Activated T-helper 1 cell treated with anti-CD3 and anti-CD28 coated beads, Interleukin-12 subunit alpha, Interleukin-12 subunit beta, Interleukin-2, Interleukin-4 antibody, amounts not matched to agents 30 ng/mL and 10 ng/mL and 1 ng/mL, durations not matched to agents 14 hours and 24 hours and 36 hours (primary cell): ENCODE measurements around the gene TEX14. TPM values are rescaled to one million over a fixed set of nuclear protein-coding genes. Genes with fewer than 3 reads are reported as not detected.

ENCODE experiments used
- DNase-seq: peaks from one replicate; pipeline ENCODE4 v3.0.0; 2021; ENCODE audit warnings: low spot score
- H3K27ac Mint-ChIP-seq: one replicate; pipeline ENCODE4 v1.8.0; 2021; ENCODE audit warnings: mild to moderate bottlenecking, mixed read lengths
- H3K27me3 Mint-ChIP-seq: one replicate; pipeline ENCODE4 v1.8.0; 2022; ENCODE audit warnings: mild to moderate bottlenecking, moderate library complexity, mixed read lengths; ENCODE audit not compliant: insufficient read depth
- H3K36me3 Mint-ChIP-seq: one replicate; pipeline ENCODE4 v1.8.0; 2021; ENCODE audit warnings: low read depth, mixed read lengths
- H3K4me1 Mint-ChIP-seq: one replicate; pipeline ENCODE4 v1.8.0; 2021; ENCODE audit warnings: low read depth, mixed read lengths
- H3K4me3 Mint-ChIP-seq: one replicate; pipeline ENCODE4 v1.8.0; 2021; ENCODE audit warnings: mild to moderate bottlenecking, moderate library complexity, mixed read lengths
- H3K9me3 Mint-ChIP-seq: one replicate; pipeline ENCODE4 v1.8.0; 2021; ENCODE audit warnings: mixed read lengths
- intact Hi-C: fragments of 100-400 bp; cut with micrococcal nuclease; formaldehyde crosslinking; loops from one replicate; pipeline ENCODE4 v1.15.1; 2024
- total RNA-seq: library from RNA; stranded (reverse); gene quantifications from 2 replicates; pipeline ENCODE4 v1.2.3, GENCODE V29; 2022

The TEX14 gene
- total RNA-seq, 1 donor from 2014 or later, result 0.13 TPM

DNA sequence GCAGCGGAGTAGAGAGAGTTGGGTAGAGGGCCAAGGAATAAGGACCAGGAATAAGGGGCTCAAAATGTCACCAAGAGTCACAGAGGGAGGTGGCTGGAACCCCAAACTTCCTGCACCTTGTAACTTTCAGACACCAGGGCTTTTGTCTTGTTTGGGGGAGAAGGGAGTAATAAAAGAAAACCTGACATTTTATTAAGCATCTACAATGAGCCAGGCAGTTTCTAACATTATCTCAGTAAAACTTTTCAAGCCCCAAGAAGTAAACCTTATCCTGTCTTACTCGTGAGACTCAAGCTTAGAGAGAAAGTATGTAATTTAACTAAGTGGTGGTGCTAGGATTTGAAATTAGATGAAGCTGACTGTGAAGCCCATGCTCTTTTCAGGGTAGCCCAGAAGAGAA lies 176.6 kb downstream of the TEX14 start:
- intact Hi-C loops, result loop anchor here (10.0 kb wide), 2 partner anchors 1430 to 1880 kb away; partner anchors contain the start of genes AKAP1 and USP32
- DNase-seq, result no peak
- H3K4me3 Mint-ChIP-seq, result peak overlapping the region; percentile 86
- H3K9me3 Mint-ChIP-seq, result no peaks in the 10 kb centered on the region
- H3K4me1 Mint-ChIP-seq, result peaks cover 40% of the 10 kb centered on the region
- H3K36me3 Mint-ChIP-seq, result peaks cover 23% of the 10 kb centered on the region
- H3K27me3 Mint-ChIP-seq, result no peaks in the 10 kb centered on the region
- H3K27ac Mint-ChIP-seq, result peak overlapping the region; percentile 62

DNA sequence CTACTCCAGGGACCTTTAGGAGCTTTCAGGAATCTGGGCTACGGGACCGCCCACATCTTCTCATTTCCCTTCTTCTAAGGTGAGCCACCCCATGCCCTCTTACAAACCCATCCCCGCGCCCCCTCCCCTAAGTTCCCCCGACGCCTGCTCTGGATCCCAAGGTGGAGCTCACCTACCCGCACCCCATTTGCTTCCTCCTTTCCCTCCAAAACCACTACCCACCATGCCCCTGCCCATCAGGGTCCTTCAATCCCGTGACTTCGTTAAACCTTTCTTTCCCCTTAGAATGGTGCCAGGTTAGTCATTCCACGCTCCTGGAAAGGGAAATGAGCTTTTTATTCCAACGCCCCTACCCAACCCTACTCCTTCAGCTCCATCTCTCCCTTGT lies 177.1 kb downstream of the TEX14 start:
- peaks cover 40% of the 10 kb centered on the region for H3K4me1 Mint-ChIP-seq
- peak overlapping the region; percentile 62 for H3K27ac Mint-ChIP-seq
- no peaks in the 10 kb centered on the region for H3K27me3 Mint-ChIP-seq
- peak overlapping the region; percentile 86 for H3K4me3 Mint-ChIP-seq
- peaks cover 28% of the 10 kb centered on the region for H3K36me3 Mint-ChIP-seq
- DNase-seq, result no peak
- no peaks in the 10 kb centered on the region for H3K9me3 Mint-ChIP-seq
- intact Hi-C loops, result loop anchor here (1.0 to 10.0 kb wide), 6 partner anchors 18 to 1880 kb away; partner anchors contain the start of genes AKAP1, SUPT4H1 and USP32

DNA sequence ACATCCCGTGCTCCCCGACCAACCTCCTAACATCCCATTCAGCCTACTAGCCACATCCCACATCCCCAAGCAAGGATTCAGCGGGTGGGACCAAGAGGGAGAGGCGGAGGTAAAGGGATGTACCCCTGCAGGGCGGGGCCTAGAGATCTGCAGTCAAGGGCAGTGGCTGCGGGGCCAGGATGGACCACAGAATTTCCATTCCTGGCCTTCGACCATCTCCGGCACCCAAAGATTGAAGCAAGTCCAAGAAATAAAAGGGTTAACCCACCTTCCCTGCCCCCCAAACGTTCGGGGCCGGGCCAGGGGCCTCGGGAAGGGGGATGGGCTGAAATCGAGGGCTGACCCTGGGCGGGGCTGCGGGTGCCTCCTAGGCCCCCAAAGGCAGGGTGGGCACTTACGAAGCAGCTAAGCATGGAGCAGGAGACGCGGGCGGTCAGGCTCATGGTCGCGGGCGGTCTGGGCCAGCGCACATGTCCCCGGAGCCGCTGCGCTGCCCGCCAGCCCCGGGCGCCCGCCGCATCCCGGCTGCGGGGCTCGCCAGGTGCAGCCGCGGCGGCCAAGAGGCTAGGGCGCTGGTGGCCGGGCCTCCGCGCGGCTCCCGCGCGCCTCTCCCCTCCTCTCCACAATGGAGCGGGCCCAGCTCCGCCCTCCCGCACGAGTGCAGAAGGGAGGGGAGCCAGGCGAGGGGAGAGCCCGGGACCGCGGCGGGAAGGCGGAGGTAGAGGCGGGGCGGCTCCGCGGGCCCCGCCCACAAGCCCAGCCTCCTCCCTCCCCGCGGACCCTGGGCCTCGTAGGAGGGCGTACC lies 177.7 kb downstream of the TEX14 start, which contains the start of gene MTMR4:
MTMR4 (minus strand) TSS at position 674 of the 805 bp plus-strand sequence; CDS start at position 443, 231 bp downstream.
- DNase-seq, result peak; percentile 76
- H3K4me3 Mint-ChIP-seq, result peak within 1 kb of the TSS; percentile 92
- intact Hi-C loops, result loop anchor here (1.0 to 10.0 kb wide), 6 partner anchors 18 to 1881 kb away; partner anchors contain the start of genes AKAP1, SUPT4H1 and USP32
- peaks cover 42% of the 10 kb centered on the region for H3K4me1 Mint-ChIP-seq
- peaks cover 33% of the 10 kb centered on the region for H3K36me3 Mint-ChIP-seq
- H3K27ac Mint-ChIP-seq, result peak within 1 kb of the TSS; percentile 82
- no peaks in the 10 kb centered on the region for H3K9me3 Mint-ChIP-seq
- H3K27me3 Mint-ChIP-seq, result no peaks in the 10 kb centered on the region

DNA sequence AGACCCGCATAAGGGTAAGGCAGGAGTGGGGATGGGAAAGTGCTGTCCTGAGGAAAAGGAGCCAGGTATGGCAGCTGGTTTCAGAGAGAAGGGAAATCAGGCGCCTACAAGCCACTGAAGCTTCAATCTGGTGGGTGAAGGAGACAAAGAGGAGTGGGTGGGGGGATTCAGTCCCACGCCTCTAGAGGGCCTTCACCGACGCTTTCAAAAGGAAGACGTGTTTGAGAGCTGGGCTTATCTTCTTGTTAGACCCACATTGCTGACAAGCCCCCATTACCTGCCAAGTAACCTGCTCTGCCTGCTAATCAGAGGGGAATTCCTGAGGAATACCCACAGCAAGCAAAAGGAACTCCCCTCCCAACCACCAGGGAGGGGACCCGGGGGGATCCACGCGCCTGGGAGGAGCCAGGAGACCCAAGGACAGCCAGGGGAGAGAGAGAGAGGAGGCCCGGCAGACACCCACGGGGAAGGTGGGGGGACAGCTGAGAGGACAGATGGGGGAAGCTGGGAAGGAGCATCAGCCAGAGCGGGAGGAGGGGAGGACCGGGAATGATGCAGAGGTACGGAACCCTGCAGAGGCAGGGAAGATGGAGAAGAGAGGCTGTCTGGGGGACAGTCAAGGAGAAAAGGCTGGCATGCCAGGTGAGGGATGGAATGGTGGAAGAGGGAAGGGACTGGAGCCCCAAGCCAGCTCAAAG lies 178.4 kb downstream of the TEX14 start:
- Mint-ChIP-seq H3K9me3 (no peaks in the 10 kb centered on the region), H3K4me1 (peaks cover 46% of the 10 kb centered on the region), H3K4me3 (peak overlapping the region; percentile 92), H3K36me3 (peaks cover 35% of the 10 kb centered on the region), H3K27me3 (no peaks in the 10 kb centered on the region), H3K27ac (peak overlapping the region; percentile 82)
- no peak for DNase-seq
- intact Hi-C loops, result loop anchor here (10.0 kb wide), 2 partner anchors 1429 to 1881 kb away; partner anchors contain the start of genes AKAP1 and USP32

DNA sequence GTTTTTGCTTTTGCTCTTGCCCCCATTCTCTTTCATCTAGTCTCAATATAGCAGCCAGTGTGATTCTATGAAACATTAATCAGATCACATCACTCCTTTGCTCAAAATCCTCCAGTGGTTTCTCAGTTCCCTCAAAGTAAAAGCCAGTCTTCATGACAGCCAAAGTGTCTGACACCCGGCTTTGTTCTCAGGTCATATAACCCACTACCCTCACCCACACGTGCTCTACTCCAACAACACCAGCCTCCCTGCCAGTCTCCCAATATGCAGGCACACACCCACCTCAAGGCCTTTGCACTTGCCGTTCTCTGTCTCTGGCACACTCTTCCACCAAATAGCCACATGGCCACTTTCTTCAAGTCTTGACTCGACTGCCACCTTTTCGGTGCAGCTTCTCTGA lies 181.8 kb downstream of the TEX14 start:
- no peak overlapping the region for H3K27ac Mint-ChIP-seq
- no peaks in the 10 kb centered on the region for H3K27me3 Mint-ChIP-seq
- H3K9me3 Mint-ChIP-seq, result no peaks in the 10 kb centered on the region
- H3K4me3 Mint-ChIP-seq, result no peak overlapping the region
- intact Hi-C loops, result loop anchor here (10.0 kb wide), 2 partner anchors 1425 to 1885 kb away; partner anchors contain the start of genes AKAP1 and USP32
- DNase-seq, result no peak
- peaks cover 25% of the 10 kb centered on the region for H3K4me1 Mint-ChIP-seq
- H3K36me3 Mint-ChIP-seq, result peaks cover 53% of the 10 kb centered on the region

DNA sequence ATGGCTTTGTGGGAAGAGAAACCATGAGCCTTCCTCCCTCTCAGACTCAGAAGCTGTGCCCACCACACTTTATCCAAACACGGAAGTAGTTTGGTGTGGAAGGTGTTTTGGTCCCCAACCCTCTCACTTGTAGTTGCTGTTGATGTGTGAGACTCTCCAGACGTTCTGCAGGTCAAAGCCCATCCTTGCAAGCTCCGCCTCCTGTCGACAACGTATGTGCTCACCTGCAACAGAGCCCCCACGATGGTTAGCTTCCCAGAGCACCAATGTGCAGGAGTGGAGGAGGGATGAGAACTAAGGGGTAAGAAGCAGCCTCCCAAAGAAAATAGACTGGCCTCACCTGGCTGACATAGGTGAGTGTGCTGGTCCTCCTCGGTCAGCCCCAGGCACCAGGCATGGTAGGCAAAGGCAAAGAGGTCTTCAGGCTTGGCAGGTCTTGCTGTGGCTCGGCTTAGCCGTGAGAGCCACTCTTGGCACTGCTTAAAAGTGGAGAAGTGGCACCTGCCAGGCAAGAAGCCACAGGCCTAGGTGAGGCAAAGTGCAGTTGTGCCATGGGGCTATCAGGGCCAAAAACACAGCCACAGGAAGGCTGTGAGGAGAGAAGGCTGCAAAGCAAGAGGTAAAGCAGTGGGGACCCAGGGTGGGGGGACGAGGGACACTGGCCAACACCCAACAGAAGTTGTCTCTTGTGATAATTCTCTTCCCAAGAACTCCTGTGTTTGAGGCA lies 183.3 kb downstream of the TEX14 start:
- no peak for DNase-seq
- Mint-ChIP-seq H3K27ac (no peak overlapping the region), H3K4me1 (peaks cover 19% of the 10 kb centered on the region), H3K27me3 (no peaks in the 10 kb centered on the region), H3K36me3 (peaks cover 68% of the 10 kb centered on the region), H3K4me3 (no peak overlapping the region), H3K9me3 (no peaks in the 10 kb centered on the region)
- intact Hi-C loops, result no loop called here

DNA sequence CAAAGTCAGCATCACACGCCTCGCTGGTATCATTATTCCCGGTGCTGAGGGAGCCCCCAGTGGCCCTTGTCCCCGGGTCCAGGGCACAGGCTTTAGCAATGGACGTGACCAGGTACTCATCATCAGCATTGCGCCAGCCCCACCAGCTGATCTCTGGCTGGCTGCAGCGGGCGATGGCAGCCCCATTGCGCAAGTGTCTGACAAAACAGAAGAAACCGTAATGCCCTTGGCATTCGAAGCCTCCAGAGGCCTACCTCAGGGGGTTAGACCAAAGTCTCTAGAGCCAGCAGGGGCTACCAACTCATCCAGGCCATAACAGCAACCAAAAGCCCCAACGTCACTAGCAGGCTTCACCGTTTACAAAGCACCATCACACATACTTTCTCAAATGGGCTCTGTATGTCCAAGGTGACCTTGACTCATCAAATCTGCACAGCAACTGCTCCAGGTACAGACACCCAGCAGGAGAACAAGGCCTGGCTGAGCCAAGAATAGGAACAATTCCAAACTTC lies 184.7 kb downstream of the TEX14 start:
- H3K9me3 Mint-ChIP-seq, result no peaks in the 10 kb centered on the region
- peak overlapping the region; percentile 35 for H3K27ac Mint-ChIP-seq
- DNase-seq, result no peak
- peaks cover 11% of the 10 kb centered on the region for H3K4me1 Mint-ChIP-seq
- no peak overlapping the region for H3K4me3 Mint-ChIP-seq
- no peaks in the 10 kb centered on the region for H3K27me3 Mint-ChIP-seq
- peaks cover 71% of the 10 kb centered on the region for H3K36me3 Mint-ChIP-seq
- intact Hi-C loops, result no loop called here

Other genes with a start within 250 kb of the TEX14 start
- 1.1 and 1.2 TPM in 2 replicates for gene HSF5, start 203.6 kb downstream of the TEX14 start, total RNA-seq
- gene MTMR4, start 177.4 kb downstream of the TEX14 start, total RNA-seq, result 77.4 and 83.3 TPM in 2 replicates
- gene RAD51C, start 557 bp upstream of the TEX14 start, total RNA-seq, result 86.3 and 91.2 TPM in 2 replicates
- 0.03 TPM in 1 of 2 replicates, not detected in the other for gene PPM1E, start 63.8 kb upstream of the TEX14 start, total RNA-seq